GM23338 (cell line): ENCODE measurements around the gene SCRG1. TPM values are rescaled to one million over a fixed set of nuclear protein-coding genes. Genes with fewer than 3 reads are reported as not detected.

Experiments
- ATAC-seq: fragments of 200-7000 bp; cut with Tn5 transposase; 3 replicates; pipeline ENCODE4 v1.9.1; 2020
- DNase-seq: peaks from one replicate; pipeline ENCODE4 v3.0.0-alpha.2; 2015; ENCODE audit warnings: low spot score
- H2AFZ ChIP-seq: fragments of 200-600 bp; sonication (generic); 2 replicates; pipeline ENCODE4 v1.8.0; 2016; ENCODE audit warnings: antibody characterized with exemption, mild to moderate bottlenecking, moderate library complexity
- H3F3A ChIP-seq: fragments of 200-600 bp; sonication (generic); replicated peaks from 2 replicates; pipeline ENCODE4 v1.8.0; 2017; ENCODE audit warnings: antibody characterized with exemption, mixed run types, low read depth
- H3K27ac ChIP-seq: fragments of 200-600 bp; sonication (generic); 2 replicates; pipeline ENCODE4 v1.6.1; 2016; ENCODE audit warnings: low read depth
- H3K27me3 ChIP-seq: fragments of 200-600 bp; sonication (generic); 2 replicates; pipeline ENCODE4 v1.8.0; 2016; ENCODE audit warnings: mild to moderate bottlenecking, mixed run types, moderate library complexity; ENCODE audit not compliant: insufficient read depth
- H3K36me3 ChIP-seq: fragments of 200-600 bp; sonication (generic); 2 replicates; pipeline ENCODE4 v1.8.0; 2016; ENCODE audit warnings: mild to moderate bottlenecking; ENCODE audit not compliant: insufficient read depth
- H3K4me1 ChIP-seq: fragments of 200-600 bp; sonication (generic); 2 replicates; pipeline ENCODE4 v1.8.0; 2016; ENCODE audit warnings: mild to moderate bottlenecking, moderate library complexity; ENCODE audit not compliant: insufficient read depth
- H3K4me2 ChIP-seq: fragments of 200-600 bp; sonication (generic); 2 replicates; pipeline ENCODE4 v1.7.1; 2017; ENCODE audit warnings: mixed run types
- H3K4me3 ChIP-seq: fragments of 200-600 bp; sonication (generic); 2 replicates; pipeline ENCODE4 v1.6.1; 2016; ENCODE audit warnings: mixed run types
- H3K79me2 ChIP-seq: fragments of 200-600 bp; sonication (generic); replicated peaks from 2 replicates; pipeline ENCODE4 v1.8.0; 2017; ENCODE audit warnings: mild to moderate bottlenecking; ENCODE audit not compliant: insufficient read depth
- H3K9me2 ChIP-seq: fragments of 200-600 bp; sonication (generic); 2 replicates; pipeline ENCODE4 v1.8.0; 2017; ENCODE audit not compliant: insufficient read depth
- H4K20me1 ChIP-seq: fragments of 200-600 bp; sonication (generic); replicated peaks from 2 replicates; pipeline ENCODE4 v1.8.0; 2017; ENCODE audit warnings: mild to moderate bottlenecking; ENCODE audit not compliant: insufficient read depth
- H3K27ac Mint-ChIP-seq: 2 replicates; pipeline ENCODE4 v1.8.0; 2020; ENCODE audit warnings: inconsistent platforms, mild to moderate bottlenecking, moderate library complexity, mixed read lengths
- H3K27me3 Mint-ChIP-seq: 3 replicates; pipeline ENCODE4 v1.8.0; 2022; ENCODE audit warnings: low read depth, mild to moderate bottlenecking, moderate library complexity, mixed read lengths, inconsistent platforms; ENCODE audit not compliant: insufficient read depth, poor library complexity
- H3K36me3 Mint-ChIP-seq: 3 replicates; pipeline ENCODE4 v1.8.0; 2021; ENCODE audit warnings: low read depth, mild to moderate bottlenecking, inconsistent platforms, moderate library complexity, mixed read lengths
- H3K4me1 Mint-ChIP-seq: 3 replicates; pipeline ENCODE4 v1.8.0; 2020; ENCODE audit warnings: mild to moderate bottlenecking, inconsistent platforms, mixed read lengths
- H3K4me3 Mint-ChIP-seq: 3 replicates; pipeline ENCODE4 v1.8.0; 2021; ENCODE audit warnings: moderate library complexity, mild to moderate bottlenecking, inconsistent platforms, mixed read lengths
- H3K9me3 Mint-ChIP-seq: 3 replicates; pipeline ENCODE4 v1.8.0; 2020; ENCODE audit warnings: moderate library complexity, mild to moderate bottlenecking, inconsistent platforms, mixed read lengths
- CREB1 ChIP-seq: fragments of 250-450 bp; sonication (Bioruptor Pico); IDR thresholded peaks from 2 replicates; pipeline ENCODE4 v1.5.0; 2020; ENCODE audit warnings: low read depth, mild to moderate bottlenecking, moderate library complexity
- EZH2phosphoT487 ChIP-seq: fragments of 200-600 bp; sonication (generic); IDR thresholded peaks from one replicate; pipeline ENCODE4 v1.8.1; 2018; ENCODE audit warnings: antibody characterized with exemption; ENCODE audit not compliant: unreplicated experiment
- JUNB ChIP-seq: IDR thresholded peaks from one replicate; pipeline ENCODE4 v1.6.1; 2016; ENCODE audit warnings: antibody characterized with exemption; ENCODE audit not compliant: unreplicated experiment
- NANOG ChIP-seq: IDR thresholded peaks from 2 replicates; pipeline ENCODE4 v1.6.1; 2016; ENCODE audit warnings: antibody characterized with exemption, borderline replicate concordance
- POLR2AphosphoS5 ChIP-seq: IDR thresholded peaks from 2 replicates; pipeline ENCODE4 v1.6.1; 2016; ENCODE audit warnings: antibody characterized with exemption, low read depth
- ZNF114 ChIP-seq: fragments of 250-450 bp; sonication (Bioruptor Pico); IDR thresholded peaks from 2 replicates; pipeline ENCODE4 v1.5.0; 2020; ENCODE audit warnings: mild to moderate bottlenecking, moderate library complexity
- ZNF331 ChIP-seq: fragments of 250-450 bp; sonication (Bioruptor Pico); IDR thresholded peaks from 2 replicates; pipeline ENCODE4 v1.5.0; 2020; ENCODE audit warnings: low read depth, mild to moderate bottlenecking, moderate library complexity
- polyA plus RNA-seq: library from polyadenylated mRNA; unstranded; fragments of >200 nt; fragmentation: Nextera tagmentation; extraction: Ambion mirVana; gene quantifications from 2 replicates; pipeline ENCODE4 v1.2.1, GENCODE V29; 2016
- total RNA-seq: library from RNA; depleted of rRNA; stranded (reverse); fragments of >200 nt; shearing (Covaris generic); gene quantifications from 2 replicates; pipeline ENCODE4 v1.2.3, GENCODE V29; 2014
- TF ChIP-seq, protein P1 (sequence below): fragments of 250-450 bp; sonication (Bioruptor Pico); IDR thresholded peaks from 2 replicates; pipeline ENCODE4 v1.5.0; 2020; ENCODE audit warnings: mild to moderate bottlenecking, moderate library complexity
- TF ChIP-seq, protein P2 (sequence below): IDR thresholded peaks from 2 replicates; pipeline ENCODE4 v1.6.1; 2016; ENCODE audit warnings: antibody characterized with exemption

Gene SCRG1
- total and polyA plus RNA-seq, 2 experiments from 2014 or later = 0.45 TPM; not detected in 1

DNA sequence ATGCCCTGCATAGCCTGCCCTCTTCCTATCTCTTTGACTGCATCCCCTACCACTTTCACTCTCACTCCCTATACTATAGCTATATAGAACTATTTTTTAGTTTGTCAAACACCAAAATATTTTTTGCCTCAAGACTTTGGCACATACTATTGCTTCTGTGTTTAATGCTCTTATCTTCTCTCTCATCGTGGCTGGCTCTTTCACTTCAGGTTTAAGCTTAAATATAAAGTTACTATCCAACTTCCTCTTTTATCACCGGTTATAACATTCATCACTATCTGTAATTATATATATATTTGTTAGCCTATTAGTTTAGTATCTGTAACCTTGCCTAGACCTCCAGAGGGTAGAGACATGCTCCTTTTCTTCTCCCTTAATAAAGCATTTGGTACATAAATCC lies 53.3 kb downstream of the SCRG1 start:
- TF ChIP-seq, protein P1, sequence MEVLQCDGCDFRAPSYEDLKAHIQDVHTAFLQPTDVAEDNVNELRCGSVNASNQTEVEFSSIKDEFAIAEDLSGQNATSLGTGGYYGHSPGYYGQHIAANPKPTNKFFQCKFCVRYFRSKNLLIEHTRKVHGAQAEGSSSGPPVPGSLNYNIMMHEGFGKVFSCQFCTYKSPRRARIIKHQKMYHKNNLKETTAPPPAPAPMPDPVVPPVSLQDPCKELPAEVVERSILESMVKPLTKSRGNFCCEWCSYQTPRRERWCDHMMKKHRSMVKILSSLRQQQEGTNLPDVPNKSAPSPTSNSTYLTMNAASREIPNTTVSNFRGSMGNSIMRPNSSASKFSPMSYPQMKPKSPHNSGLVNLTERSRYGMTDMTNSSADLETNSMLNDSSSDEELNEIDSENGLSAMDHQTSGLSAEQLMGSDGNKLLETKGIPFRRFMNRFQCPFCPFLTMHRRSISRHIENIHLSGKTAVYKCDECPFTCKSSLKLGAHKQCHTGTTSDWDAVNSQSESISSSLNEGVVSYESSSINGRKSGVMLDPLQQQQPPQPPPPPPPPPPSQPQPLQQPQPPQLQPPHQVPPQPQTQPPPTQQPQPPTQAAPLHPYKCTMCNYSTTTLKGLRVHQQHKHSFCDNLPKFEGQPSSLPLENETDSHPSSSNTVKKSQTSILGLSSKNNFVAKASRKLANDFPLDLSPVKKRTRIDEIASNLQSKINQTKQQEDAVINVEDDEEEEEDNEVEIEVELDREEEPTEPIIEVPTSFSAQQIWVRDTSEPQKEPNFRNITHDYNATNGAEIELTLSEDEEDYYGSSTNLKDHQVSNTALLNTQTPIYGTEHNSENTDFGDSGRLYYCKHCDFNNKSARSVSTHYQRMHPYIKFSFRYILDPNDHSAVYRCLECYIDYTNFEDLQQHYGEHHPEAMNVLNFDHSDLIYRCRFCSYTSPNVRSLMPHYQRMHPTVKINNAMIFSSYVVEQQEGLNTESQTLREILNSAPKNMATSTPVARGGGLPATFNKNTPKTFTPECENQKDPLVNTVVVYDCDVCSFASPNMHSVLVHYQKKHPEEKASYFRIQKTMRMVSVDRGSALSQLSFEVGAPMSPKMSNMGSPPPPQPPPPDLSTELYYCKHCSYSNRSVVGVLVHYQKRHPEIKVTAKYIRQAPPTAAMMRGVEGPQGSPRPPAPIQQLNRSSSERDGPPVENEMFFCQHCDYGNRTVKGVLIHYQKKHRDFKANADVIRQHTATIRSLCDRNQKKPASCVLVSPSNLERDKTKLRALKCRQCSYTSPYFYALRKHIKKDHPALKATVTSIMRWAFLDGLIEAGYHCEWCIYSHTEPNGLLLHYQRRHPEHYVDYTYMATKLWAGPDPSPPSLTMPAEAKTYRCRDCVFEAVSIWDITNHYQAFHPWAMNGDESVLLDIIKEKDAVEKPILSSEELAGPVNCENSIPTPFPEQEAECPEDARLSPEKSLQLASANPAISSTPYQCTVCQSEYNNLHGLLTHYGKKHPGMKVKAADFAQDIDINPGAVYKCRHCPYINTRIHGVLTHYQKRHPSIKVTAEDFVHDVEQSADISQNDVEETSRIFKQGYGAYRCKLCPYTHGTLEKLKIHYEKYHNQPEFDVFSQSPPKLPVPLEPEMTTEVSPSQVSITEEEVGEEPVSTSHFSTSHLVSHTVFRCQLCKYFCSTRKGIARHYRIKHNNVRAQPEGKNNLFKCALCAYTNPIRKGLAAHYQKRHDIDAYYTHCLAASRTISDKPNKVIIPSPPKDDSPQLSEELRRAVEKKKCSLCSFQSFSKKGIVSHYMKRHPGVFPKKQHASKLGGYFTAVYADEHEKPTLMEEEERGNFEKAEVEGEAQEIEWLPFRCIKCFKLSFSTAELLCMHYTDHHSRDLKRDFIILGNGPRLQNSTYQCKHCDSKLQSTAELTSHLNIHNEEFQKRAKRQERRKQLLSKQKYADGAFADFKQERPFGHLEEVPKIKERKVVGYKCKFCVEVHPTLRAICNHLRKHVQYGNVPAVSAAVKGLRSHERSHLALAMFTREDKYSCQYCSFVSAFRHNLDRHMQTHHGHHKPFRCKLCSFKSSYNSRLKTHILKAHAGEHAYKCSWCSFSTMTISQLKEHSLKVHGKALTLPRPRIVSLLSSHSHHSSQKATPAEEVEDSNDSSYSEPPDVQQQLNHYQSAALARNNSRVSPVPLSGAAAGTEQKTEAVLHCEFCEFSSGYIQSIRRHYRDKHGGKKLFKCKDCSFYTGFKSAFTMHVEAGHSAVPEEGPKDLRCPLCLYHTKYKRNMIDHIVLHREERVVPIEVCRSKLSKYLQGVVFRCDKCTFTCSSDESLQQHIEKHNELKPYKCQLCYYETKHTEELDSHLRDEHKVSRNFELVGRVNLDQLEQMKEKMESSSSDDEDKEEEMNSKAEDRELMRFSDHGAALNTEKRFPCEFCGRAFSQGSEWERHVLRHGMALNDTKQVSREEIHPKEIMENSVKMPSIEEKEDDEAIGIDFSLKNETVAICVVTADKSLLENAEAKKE (CRISPR knock-in tag) = no peak
- TF ChIP-seq EZH2phosphoT487 (no peak), CREB1 (no peak), JUNB (no peak), ZNF331 (CRISPR knock-in tag) (no peak), ZNF114 (CRISPR knock-in tag) (no peak), NANOG (no peak), POLR2AphosphoS5 (no peak)
- TF ChIP-seq, protein P2, sequence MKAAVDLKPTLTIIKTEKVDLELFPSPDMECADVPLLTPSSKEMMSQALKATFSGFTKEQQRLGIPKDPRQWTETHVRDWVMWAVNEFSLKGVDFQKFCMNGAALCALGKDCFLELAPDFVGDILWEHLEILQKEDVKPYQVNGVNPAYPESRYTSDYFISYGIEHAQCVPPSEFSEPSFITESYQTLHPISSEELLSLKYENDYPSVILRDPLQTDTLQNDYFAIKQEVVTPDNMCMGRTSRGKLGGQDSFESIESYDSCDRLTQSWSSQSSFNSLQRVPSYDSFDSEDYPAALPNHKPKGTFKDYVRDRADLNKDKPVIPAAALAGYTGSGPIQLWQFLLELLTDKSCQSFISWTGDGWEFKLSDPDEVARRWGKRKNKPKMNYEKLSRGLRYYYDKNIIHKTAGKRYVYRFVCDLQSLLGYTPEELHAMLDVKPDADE = no peak
- H3K9me3 Mint-ChIP-seq = no peaks in the 10 kb centered on the region
- no peaks in the 10 kb centered on the region for H3K36me3 Mint-ChIP-seq
- no peaks in the 10 kb centered on the region for H3K36me3 ChIP-seq
- ATAC-seq = no peak
- peaks cover 28% of the 10 kb centered on the region for H3K4me1 ChIP-seq
- H3K4me1 Mint-ChIP-seq = peaks cover 39% of the 10 kb centered on the region
- H3K79me2 ChIP-seq = no peaks in the 10 kb centered on the region
- no peaks in the 10 kb centered on the region for H3F3A ChIP-seq
- no peak overlapping the region for H3K27ac Mint-ChIP-seq
- H4K20me1 ChIP-seq = no peaks in the 10 kb centered on the region
- no peak overlapping the region for H2AFZ ChIP-seq
- H3K4me2 ChIP-seq = no peak overlapping the region
- no peak overlapping the region for H3K4me3 ChIP-seq
- H3K9me2 ChIP-seq = no peaks in the 10 kb centered on the region
- H3K27me3 Mint-ChIP-seq = peaks cover 3% of the 10 kb centered on the region
- no peak overlapping the region for H3K4me3 Mint-ChIP-seq
- no peaks in the 10 kb centered on the region for H3K27me3 ChIP-seq
- H3K27ac ChIP-seq = no peak overlapping the region
- no peak for DNase-seq
